Gastroesophageal sphincter (tissue), 3 donors: Measurements from ENCODE around the gene DMAP1.

Experiments used
- CTCF ChIP-seq, 4 experiments: fragments of 200-600 bp in 2 of 4; fragments of 450-650 bp in 2 of 4; sonication (generic) in 1 of 4; IDR thresholded peaks; one replicate each; pipeline ENCODE4 v1.5.1; 2017 to 2019; ENCODE audit warnings: antibody characterized with exemption in 4 of 4, mild to moderate bottlenecking in 2 of 4, moderate library complexity in 2 of 4
- EP300 ChIP-seq: sonication (generic); formaldehyde crosslinking; IDR thresholded peaks from one replicate; pipeline ENCODE4 v1.6.1; 2017; ENCODE audit warnings: antibody characterized with exemption, mild to moderate bottlenecking
- POLR2A ChIP-seq, 2 donors: fragments of 450-650 bp; IDR thresholded peaks; one replicate each; pipeline ENCODE4 v1.6.1; 2017; ENCODE audit warnings: antibody characterized with exemption in 2 of 2, mild to moderate bottlenecking in 2 of 2, moderate library complexity in 1 of 2
- POLR2AphosphoS5 ChIP-seq: sonication (generic); formaldehyde crosslinking; IDR thresholded peaks from one replicate; pipeline ENCODE4 v1.6.1; 2017; ENCODE audit warnings: antibody characterized with exemption

DNA sequence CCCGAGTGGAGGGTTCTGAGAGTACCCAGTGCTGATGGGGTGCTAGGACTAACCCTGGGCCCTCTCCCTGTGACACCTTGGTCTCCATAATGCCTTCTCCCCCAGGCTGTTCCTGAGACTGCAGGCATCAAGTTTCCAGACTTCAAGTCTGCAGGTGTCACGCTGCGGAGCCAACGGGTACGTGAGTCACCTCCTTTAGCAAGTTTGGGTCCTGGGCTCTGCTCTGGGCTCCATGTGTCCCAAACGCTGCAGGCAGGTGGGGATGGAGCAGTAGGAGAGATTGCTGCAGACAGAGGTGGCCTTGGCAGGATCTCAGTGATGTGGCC is 6.0 kb downstream of the DMAP1 start:
- TF ChIP-seq CTCF (IDR thresholded peaks at IDR 0.05) (no peak), POLR2AphosphoS5 (no peak), EP300 (no peak), POLR2A (IDR thresholded peaks at IDR 0.05) (no peak)
